Thoracic aorta (tissue), 2 donors: ENCODE measurements around the gene IL1RAP. TPM values are rescaled to one million over a fixed set of nuclear protein-coding genes. Genes with fewer than 3 reads are reported as not detected.

Source experiments
- ATAC-seq: fragments of 150-250 bp; one replicate; pipeline ENCODE4 v1.8.0; 2017; ENCODE audit warnings: low read depth; ENCODE audit not compliant: insufficient number of reproducible peaks, low FRiP score
- DNase-seq: peaks from one replicate; pipeline ENCODE4 v3.0.0-alpha.2; 2020; ENCODE audit warnings: low spot score
- H3K27ac ChIP-seq, 2 donors: fragments of 200-600 bp; sonication (generic); 1 replicate in 1 of 2; 2 replicates in 1 of 2; pipeline ENCODE4 v1.5.1; 2016; ENCODE audit warnings: mild to moderate bottlenecking in 2 of 2, moderate library complexity in 2 of 2
- H3K27me3 ChIP-seq: fragments of 200-600 bp; sonication (generic); replicated peaks from 2 replicates; pipeline ENCODE4 v1.6.0; 2016; ENCODE audit warnings: mild to moderate bottlenecking; ENCODE audit not compliant: insufficient read depth
- H3K36me3 ChIP-seq: fragments of 200-600 bp; sonication (generic); one replicate; pipeline ENCODE4 v1.5.1; 2016
- H3K4me1 ChIP-seq, 2 donors: fragments of 200-600 bp; sonication (generic); 1 replicate in 1 of 2; 2 replicates in 1 of 2; pipeline versions ENCODE4 v1.5.1 to v1.6.0; 2016; ENCODE audit warnings: low read depth in 2 of 2, mild to moderate bottlenecking in 1 of 2; ENCODE audit not compliant: control insufficient read depth in 1 of 2
- H3K4me3 ChIP-seq: fragments of 200-600 bp; sonication (generic); 2 replicates; pipeline ENCODE4 v1.5.1; 2016; ENCODE audit warnings: mild to moderate bottlenecking
- H3K9me3 ChIP-seq: fragments of 200-600 bp; sonication (generic); 2 replicates; pipeline ENCODE4 v1.5.1; 2016
- total RNA-seq, 2 donors: library from RNA; depleted of rRNA; stranded (reverse); fragments of >200 nt; gene quantifications; one replicate each; pipeline versions ENCODE4 v1.1.0 to v1.2.3, GENCODE V29; 2016
- TF ChIP-seq, protein P1 (sequence below): fragments of 200-600 bp; sonication (generic); IDR thresholded peaks from one replicate; pipeline ENCODE4 v1.5.1; 2019; ENCODE audit warnings: antibody characterized with exemption

IL1RAP gene
- total RNA-seq, 2 donors from 2014 or later: 19.8 to 32.9 TPM

DNA sequence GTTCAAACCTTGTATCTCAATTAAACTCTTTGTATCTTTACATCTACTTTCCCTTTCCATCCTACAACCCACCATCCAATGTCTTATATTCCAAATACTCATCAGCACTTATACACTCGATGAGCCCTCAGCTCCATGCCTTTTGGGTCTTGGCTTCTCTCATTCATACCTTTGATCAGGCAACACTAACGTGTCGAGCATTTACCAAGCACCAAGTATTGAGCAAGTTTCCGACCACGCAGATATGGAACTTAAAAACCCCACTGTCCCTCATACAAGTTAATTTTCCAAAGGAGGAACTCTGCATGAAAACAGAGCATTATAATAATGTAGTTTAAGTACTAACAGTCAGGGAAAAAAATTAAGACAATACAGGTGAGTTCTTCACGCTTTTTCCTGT lies 102.8 kb downstream of the IL1RAP start:
- TF ChIP-seq, protein P1, sequence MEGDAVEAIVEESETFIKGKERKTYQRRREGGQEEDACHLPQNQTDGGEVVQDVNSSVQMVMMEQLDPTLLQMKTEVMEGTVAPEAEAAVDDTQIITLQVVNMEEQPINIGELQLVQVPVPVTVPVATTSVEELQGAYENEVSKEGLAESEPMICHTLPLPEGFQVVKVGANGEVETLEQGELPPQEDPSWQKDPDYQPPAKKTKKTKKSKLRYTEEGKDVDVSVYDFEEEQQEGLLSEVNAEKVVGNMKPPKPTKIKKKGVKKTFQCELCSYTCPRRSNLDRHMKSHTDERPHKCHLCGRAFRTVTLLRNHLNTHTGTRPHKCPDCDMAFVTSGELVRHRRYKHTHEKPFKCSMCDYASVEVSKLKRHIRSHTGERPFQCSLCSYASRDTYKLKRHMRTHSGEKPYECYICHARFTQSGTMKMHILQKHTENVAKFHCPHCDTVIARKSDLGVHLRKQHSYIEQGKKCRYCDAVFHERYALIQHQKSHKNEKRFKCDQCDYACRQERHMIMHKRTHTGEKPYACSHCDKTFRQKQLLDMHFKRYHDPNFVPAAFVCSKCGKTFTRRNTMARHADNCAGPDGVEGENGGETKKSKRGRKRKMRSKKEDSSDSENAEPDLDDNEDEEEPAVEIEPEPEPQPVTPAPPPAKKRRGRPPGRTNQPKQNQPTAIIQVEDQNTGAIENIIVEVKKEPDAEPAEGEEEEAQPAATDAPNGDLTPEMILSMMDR: no peak
- H3K4me3 ChIP-seq: no peak overlapping the region
- no peak for ATAC-seq

DNA sequence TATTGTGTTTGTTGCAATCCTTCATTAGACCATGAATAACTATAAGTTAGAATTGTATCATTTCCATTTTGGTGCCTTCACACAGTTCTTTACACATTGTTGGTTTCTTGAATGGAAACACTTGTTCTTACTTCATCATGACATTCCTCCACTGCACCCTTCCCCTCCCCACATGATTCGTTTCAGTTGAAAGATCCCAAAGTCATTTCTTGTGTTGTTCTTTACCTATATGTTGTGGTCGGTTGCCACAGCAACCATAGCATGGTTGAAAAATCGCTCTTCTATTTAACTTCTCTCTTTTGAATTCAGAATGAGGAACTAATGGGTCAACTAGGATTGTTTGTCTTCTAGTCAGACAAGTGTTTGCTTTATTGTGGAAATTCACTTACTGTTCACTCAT lies 103.3 kb downstream of the IL1RAP start:
- Histone ChIP-seq H3K27me3 (no peaks in the 10 kb centered on the region), H3K27ac (no peak overlapping the region), H3K4me1 (no peaks in the 10 kb centered on the region), H3K9me3 (no peaks in the 10 kb centered on the region), H3K4me3 (no peak overlapping the region), H3K36me3 (no peaks in the 10 kb centered on the region)
- DNase-seq (no peak), ATAC-seq (no peak)
- TF ChIP-seq, protein P1: no peak

More for the DNA sequence above, 102.8 kb downstream of the IL1RAP start:
- DNase-seq: no peak
- Histone ChIP-seq H3K27me3 (no peaks in the 10 kb centered on the region), H3K4me1 (no peaks in the 10 kb centered on the region), H3K36me3 (no peaks in the 10 kb centered on the region), H3K27ac (no peak overlapping the region), H3K9me3 (no peaks in the 10 kb centered on the region)

DNA sequence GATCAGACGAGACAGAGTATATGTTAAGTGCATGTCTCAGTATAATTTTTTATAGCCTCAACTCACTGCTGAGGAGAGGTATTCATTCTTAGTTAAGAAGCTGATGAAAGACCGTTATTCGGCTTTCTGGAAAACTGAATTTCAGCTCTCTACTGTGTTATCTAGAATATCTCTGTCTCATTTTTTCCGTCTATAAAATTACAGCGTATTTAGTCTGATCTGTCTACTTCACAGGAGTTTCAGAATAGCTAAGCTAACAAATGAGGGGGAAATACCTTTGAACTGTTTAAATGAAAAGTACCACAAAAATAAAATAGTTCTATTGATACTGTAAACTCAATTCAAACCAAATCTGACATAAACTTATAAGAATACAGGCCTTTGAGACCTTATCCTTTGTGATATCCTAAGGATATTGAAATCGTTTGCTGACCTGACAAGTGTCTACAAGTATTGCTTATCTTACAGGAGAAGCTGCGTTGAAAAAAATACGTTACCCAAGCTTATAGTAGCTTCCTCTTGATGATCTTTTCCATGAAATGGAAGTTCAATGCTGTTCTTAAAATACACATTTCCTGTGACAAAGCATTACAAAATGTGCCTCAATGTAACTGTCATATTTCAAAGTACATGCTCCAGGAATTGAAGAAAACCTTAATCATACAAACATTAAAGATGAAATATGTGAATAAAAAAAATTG lies 104.6 kb downstream of the IL1RAP start:
- no peaks in the 10 kb centered on the region for H3K4me1 ChIP-seq
- H3K27me3 ChIP-seq: no peaks in the 10 kb centered on the region
- no peak for ATAC-seq
- TF ChIP-seq, protein P1: no peak
- no peaks in the 10 kb centered on the region for H3K9me3 ChIP-seq
- no peaks in the 10 kb centered on the region for H3K36me3 ChIP-seq
- H3K4me3 ChIP-seq: no peak overlapping the region
- DNase-seq: no peak
- no peak overlapping the region for H3K27ac ChIP-seq

DNA sequence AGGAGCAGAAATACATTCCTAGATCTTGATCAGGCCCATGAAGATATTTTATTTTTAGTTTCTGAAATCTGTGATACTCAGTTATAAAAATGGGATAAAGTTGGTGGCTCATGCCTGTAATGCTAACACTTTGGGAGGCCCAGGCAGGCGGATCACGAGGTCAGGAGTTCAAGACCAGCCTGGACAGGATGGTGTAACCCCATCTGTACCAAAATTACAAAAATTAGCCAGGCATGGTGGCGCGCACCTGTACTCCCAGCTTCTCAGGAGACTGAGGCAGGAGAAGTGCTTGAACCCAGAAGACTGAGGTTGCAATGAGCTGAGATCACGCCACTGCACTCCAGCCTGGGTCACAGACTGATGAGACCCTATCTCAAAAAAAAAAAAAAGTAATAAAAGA lies 105.5 kb downstream of the IL1RAP start:
- H3K27me3 ChIP-seq: no peaks in the 10 kb centered on the region
- no peak overlapping the region for H3K27ac ChIP-seq
- no peaks in the 10 kb centered on the region for H3K36me3 ChIP-seq
- TF ChIP-seq, protein P1: no peak
- DNase-seq (no peak), ATAC-seq (no peak)
- H3K4me1 ChIP-seq: no peaks in the 10 kb centered on the region
- no peaks in the 10 kb centered on the region for H3K9me3 ChIP-seq
- no peak overlapping the region for H3K4me3 ChIP-seq

DNA sequence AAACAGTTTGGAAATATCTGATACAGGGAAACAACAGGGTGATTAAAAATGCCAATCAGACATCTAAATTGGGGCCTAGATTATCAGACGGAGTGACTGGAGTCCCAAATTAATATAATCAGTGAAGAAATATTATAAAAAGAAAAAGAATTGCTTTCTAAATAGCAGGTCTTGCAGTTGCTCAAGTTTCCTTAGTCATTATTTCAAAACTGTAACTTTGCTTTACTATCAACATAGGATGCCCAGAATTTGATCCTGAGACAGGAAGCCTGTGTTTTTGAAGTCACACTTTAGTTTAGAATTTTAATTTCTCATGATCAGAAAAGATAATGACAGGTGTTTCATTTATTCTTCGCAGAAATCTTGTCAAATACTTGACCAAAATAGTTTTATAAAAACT lies 105.9 kb downstream of the IL1RAP start:
- ATAC-seq: no peak
- Histone ChIP-seq H3K27me3 (no peaks in the 10 kb centered on the region), H3K4me3 (no peak overlapping the region), H3K36me3 (no peaks in the 10 kb centered on the region), H3K27ac (no peak overlapping the region), H3K9me3 (no peaks in the 10 kb centered on the region), H3K4me1 (no peaks in the 10 kb centered on the region)
- TF ChIP-seq, protein P1: no peak
- DNase-seq: no peak
